ENCODE data around the gene NFKBIB.

GRCh38 chr19:38942471-38943181 is 42.9 kb downstream of the NFKBIB start:
- TF ChIP-seq CTCF (conservative IDR thresholded peaks at IDR 0.05) (no peak), ZFX (IDR thresholded peaks at IDR 0.05) (no peak)

All from C4-2B (cell line).